Measurements from ENCODE around the gene TBC1D22A.

DNA sequence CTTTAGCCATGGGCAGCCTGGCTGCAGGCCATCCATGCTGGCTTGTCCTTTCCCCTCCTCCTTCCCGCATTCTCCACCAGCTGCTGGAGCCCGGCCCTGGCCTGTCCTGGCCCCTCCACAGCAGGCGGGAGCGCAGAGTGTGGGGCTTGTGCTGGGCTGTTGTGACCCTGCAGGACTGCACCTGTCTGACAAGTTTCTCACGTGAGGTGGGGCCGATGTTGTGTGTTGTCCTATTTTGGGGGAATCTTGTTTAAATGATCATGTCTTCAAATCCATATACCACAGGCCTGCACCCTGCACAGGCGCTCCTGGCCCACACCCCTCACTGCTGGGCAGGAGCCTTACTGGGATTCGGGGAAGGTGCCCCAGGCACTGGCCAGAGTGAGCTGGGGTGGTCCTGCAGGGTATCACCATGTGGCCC lies 30.4 kb downstream of the TBC1D22A start:
- TF ChIP-seq, protein P1, sequence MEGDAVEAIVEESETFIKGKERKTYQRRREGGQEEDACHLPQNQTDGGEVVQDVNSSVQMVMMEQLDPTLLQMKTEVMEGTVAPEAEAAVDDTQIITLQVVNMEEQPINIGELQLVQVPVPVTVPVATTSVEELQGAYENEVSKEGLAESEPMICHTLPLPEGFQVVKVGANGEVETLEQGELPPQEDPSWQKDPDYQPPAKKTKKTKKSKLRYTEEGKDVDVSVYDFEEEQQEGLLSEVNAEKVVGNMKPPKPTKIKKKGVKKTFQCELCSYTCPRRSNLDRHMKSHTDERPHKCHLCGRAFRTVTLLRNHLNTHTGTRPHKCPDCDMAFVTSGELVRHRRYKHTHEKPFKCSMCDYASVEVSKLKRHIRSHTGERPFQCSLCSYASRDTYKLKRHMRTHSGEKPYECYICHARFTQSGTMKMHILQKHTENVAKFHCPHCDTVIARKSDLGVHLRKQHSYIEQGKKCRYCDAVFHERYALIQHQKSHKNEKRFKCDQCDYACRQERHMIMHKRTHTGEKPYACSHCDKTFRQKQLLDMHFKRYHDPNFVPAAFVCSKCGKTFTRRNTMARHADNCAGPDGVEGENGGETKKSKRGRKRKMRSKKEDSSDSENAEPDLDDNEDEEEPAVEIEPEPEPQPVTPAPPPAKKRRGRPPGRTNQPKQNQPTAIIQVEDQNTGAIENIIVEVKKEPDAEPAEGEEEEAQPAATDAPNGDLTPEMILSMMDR (IDR thresholded peaks at IDR 0.05; ENCODE audit: low read length) = no peak
- TF ChIP-seq EZH2 (IDR thresholded peaks at IDR 0.05; ENCODE audit: borderline replicate concordance, low read length) = no peak
